Measurements from ENCODE around the gene CAP2. TPM values are rescaled to one million over a fixed set of nuclear protein-coding genes. Genes with fewer than 3 reads are reported as not detected.

The CAP2 gene
- total and polyA plus RNA-seq, 8 donors = 6.5 to 10.6 (median 8.0) TPM

GRCh38 chr6:17556014-17556413 lies 162.6 kb downstream of the CAP2 start:
- ATAC-seq = no peak
- intact Hi-C loops (cut with DNase I) = no loop called here
- Histone ChIP-seq H3K27me3 (no peaks in the 10 kb centered on the region), H3K36me3 (no peaks in the 10 kb centered on the region), H3K4me3 (no peak overlapping the region), H3K9me3 (no peaks in the 10 kb centered on the region), H3K4me1 (no peaks in the 10 kb centered on the region), H3K27ac (no peak overlapping the region)
- TF ChIP-seq CTCF (IDR thresholded peaks at IDR 0.05) = no peak
- no peak for DNase-seq

DNA sequence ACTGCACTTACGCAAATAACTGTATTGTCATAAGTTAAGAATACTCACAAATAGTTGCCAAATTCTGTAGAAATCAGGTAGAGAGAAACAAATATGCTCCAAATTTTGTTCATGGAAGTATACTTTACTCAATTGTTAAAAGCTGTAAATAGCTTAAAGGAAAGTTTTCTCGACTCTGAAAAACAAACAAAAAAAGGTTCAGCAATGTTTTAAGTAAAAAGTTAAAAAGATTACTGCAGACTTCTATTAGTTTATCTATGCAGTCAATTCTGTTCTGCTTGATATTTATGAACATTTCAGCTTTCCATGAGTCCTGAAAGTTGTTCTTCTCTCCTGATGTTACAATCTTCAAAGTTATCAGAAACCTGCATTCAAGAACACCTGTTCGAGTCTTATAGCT lies 169.2 kb downstream of the CAP2 start:
- Histone ChIP-seq H3K4me1 (no peaks in the 10 kb centered on the region), H3K27ac (no peak overlapping the region), H3K27me3 (no peaks in the 10 kb centered on the region), H3K4me3 (no peak overlapping the region), H3K9me3 (peaks cover 0 to 33% of the 10 kb centered on the region in 2 donors), H3K36me3 (no peaks in the 10 kb centered on the region)
- no peak for TF ChIP-seq CTCF (IDR thresholded peaks at IDR 0.05)
- ATAC-seq (no peak), DNase-seq (no peak)
- intact Hi-C loops (cut with DNase I) = no loop called here

GRCh38 chr6:17565399-17565798 lies 172.0 kb downstream of the CAP2 start:
- H3K27me3 ChIP-seq = no peaks in the 10 kb centered on the region
- no peak for DNase-seq
- H3K36me3 ChIP-seq = no peaks in the 10 kb centered on the region
- peaks cover 0 to 33% of the 10 kb centered on the region in 2 donors for H3K9me3 ChIP-seq
- intact Hi-C loops (cut with DNase I) = no loop called here
- no peak for ATAC-seq
- no peak overlapping the region for H3K27ac ChIP-seq
- no peak overlapping the region for H3K4me3 ChIP-seq
- no peak for TF ChIP-seq CTCF (IDR thresholded peaks at IDR 0.05)
- no peaks in the 10 kb centered on the region for H3K4me1 ChIP-seq

DNA sequence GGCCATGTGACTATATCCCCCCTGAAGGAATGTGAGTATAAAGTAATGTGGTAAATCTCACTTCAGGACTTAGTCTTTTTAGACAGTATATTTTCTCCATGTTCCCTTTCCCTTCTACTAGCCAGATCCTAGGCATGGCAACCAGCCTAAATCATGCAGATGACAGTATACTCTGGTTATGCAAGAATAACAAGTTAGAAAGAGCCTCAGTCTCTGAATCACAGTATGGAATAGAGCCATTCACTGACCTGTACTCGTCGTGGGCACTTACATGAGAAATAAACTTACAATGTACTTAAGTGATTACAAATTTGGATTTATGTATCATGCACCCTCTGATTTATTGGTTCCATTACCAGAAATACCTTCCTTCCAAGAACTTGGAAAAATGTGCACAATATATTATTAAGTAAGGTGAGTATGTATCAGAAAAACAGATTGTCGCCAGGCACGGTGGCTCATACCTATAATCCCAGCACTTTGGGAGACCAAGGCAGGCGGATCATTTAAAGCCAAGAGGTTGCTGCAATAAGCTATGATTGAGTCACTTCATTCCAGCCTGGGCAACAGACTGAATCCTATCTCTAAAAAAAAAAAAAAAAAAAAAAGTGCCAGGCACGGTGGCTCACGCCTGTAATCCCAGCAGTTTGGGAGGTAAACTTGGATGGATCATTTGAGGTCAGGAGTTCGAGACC lies 181.6 kb downstream of the CAP2 start:
- intact Hi-C loops (cut with DNase I) = no loop called here
- Histone ChIP-seq H3K4me3 (no peak overlapping the region), H3K27ac (no peak overlapping the region), H3K4me1 (no peaks in the 10 kb centered on the region), H3K27me3 (peaks cover 0 to 16% of the 10 kb centered on the region in 2 donors), H3K9me3 (peaks cover 0 to 11% of the 10 kb centered on the region in 2 donors), H3K36me3 (no peaks in the 10 kb centered on the region)
- no peak for DNase-seq
- no peak for TF ChIP-seq CTCF (IDR thresholded peaks at IDR 0.05)
- ATAC-seq = no peak

DNA sequence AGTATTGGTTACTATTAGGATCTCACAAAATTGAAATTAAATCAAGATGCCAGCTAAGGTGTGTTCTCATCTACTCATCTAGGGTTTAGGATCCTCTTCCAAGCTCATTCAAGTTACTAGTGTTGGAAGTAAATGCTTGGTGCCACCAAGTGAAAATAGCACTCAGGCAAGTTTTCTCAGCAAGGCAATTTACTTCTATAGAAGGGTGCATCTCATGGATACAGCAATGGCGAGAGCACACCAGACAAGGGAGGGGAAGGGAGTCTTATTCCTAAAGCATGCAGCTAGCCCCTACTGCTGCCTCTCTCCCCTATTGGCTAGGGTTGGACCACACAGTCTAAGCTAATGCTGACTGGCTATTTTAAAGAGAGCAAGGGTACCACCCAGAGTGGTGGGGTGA lies 183.7 kb downstream of the CAP2 start:
- TF ChIP-seq CTCF (IDR thresholded peaks at IDR 0.05) = no peak
- H3K27me3 ChIP-seq = peaks cover 0 to 27% of the 10 kb centered on the region in 2 donors
- no peak overlapping the region for H3K27ac ChIP-seq
- intact Hi-C loops (cut with DNase I) = no loop called here
- peaks cover 0 to 7% of the 10 kb centered on the region in 2 donors for H3K4me1 ChIP-seq
- peaks cover 0 to 11% of the 10 kb centered on the region in 2 donors for H3K9me3 ChIP-seq
- no peak for DNase-seq
- no peak overlapping the region for H3K4me3 ChIP-seq
- ATAC-seq = no peak
- no peaks in the 10 kb centered on the region for H3K36me3 ChIP-seq
